Measurements from ENCODE around the gene ATF7IP.
"Not testable (repeated sequence)": the region's sequence is repeated elsewhere in the genome, so short reads cannot be mapped to it uniquely, and the experiment has no call there.

ATF7IP gene

GRCh38 chr12:14367040-14367661 lies 1.7 kb downstream of the ATF7IP start:
- no peak for DNase-seq (ENCODE audit: low read depth)

DNA sequence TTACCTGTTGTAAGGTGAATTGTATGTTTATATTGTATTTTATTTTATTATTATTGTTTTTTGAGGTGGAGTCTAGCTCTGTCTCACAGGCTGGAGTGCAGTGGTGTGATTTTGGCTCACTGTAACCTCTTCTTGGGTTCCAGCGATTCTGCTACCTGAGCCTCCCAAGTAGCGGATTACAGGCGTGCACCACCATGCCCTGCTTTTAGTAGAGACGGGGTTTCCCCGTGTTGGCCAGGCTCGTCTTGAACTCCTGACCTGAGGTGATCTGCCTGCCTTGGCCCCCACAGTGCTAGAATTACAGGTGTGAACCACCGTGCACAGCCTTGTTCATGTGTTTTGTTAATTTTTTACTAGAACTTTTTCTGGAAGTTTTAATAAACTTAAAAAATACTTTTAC lies 3.8 kb downstream of the ATF7IP start:
- no peak for DNase-seq (ENCODE audit: low read depth)

- no peak for DNase-seq (ENCODE audit: low read depth)
Observed at GRCh38 chr12:14373217-14373616, 7.7 kb downstream of the ATF7IP start.

GRCh38 chr12:14379508-14379907 lies 14.0 kb downstream of the ATF7IP start:
- DNase-seq (ENCODE audit: low read depth), result no peak

GRCh38 chr12:14384783-14385638 lies 19.5 kb downstream of the ATF7IP start:
- no peak for DNase-seq (ENCODE audit: low read depth)

DNA sequence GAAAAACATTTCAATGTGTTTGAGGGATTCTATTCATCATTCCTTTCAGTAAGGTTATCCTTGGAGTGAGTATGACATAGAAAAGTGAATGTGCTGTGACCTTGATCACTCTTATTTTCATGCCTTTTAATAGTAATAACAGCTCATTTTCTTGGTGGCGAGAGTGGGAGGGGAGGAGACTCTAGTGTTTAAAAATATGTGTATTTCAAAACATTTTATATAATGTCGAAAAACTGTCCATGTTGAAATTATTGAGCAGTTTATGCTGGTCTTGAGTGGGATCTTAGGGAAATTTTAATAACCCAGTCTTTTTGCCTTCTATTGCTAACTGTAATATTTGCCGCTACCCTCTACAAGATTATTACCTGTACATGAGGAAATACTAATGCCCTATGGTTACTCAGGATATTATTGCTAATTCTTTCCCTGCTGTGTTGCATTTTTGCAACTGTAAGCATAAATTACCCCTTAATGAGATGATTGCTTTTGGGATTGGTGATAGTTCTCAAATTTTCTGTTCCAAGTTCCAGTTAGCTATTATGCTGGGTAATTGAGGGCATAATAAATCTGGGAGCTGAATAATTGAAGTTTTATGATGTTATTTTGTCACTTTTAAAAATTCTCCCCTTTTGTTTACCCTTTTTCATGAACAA lies 21.9 kb downstream of the ATF7IP start:
- no peak for DNase-seq (ENCODE audit: low read depth)

- DNase-seq (ENCODE audit: low read depth), result no peak
Observed at GRCh38 chr12:14390449-14390848, 25.0 kb downstream of the ATF7IP start.

DNA sequence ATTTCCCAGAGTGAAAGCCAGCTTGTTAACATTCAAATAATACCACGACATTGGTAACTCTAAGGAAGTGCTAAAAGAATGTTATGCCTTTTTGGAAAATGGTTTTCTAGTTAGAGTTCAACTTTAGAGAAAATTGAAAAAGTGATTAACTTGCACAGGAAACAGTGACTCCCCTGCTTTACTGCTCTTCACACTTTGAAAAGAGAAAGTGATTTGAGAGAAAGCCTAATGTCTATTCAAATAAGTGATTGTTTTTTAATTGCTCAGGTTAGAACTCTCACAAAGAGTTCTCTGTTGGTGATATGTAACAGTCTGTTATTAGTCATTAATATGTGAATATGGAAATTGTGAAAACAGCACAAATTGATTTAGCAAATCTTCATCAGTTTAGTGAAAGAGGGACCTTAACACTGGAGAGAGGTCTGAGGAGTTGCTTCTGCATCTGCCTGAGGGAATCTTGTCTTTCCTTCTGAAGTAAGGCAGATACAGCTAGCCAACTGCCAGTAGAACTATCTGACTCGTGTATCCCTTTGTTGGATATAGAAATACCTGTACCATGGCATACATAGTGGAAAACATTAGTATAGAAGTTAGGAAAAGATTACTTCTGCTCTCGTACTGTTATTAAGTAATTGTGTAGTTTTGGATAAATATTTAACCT lies 25.5 kb downstream of the ATF7IP start:
- no peak for DNase-seq (ENCODE audit: low read depth)

- no peak for DNase-seq (ENCODE audit: low read depth)
Observed at GRCh38 chr12:14393751-14394150, 28.3 kb downstream of the ATF7IP start.

GRCh38 chr12:14394317-14395073 lies 29.0 kb downstream of the ATF7IP start:
- DNase-seq (ENCODE audit: low read depth), result no peak

- no peak for DNase-seq (ENCODE audit: low read depth)
Observed at GRCh38 chr12:14395074-14395778, 29.7 kb downstream of the ATF7IP start.

DNA sequence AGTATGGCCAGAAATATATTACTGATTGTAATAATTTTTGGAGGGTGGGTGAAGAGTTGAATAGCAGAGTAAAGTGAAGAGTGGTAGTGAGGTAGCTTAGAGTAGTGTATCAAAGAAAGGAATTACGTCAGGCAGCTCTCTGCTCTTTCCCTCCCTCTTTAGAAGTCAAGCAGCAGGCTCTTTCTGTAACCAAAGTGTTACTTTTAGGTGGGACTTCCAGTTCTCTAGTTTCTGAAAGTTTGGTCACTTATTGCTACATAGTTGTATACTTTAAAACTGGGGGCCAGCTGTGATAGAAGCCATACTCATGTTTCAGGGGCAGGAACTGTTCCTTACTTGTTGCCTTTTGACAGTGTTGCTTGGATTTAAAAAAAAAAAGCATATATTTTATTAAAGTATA lies 30.6 kb downstream of the ATF7IP start:
- DNase-seq (ENCODE audit: low read depth), result no peak

DNA sequence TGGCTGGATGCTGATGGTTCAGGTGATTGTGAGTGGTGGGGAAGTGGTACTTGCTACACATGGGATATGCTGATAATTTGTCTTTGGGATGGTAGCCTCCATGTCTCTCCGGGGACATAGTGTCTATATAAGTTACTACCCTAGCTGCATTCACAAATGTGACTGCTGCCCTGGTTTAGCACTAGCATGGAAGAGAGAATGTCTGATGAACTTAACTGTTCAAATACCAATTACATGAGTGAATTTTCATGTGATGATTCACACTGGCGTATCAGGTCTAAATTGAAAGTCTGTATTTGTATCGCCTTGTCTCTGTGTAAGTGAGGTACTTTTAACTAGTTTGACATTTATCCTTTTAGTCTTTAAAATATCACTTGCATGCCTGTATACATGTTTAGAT lies 34.4 kb downstream of the ATF7IP start:
- no peak for DNase-seq (ENCODE audit: low read depth)

GRCh38 chr12:14400599-14400998 lies 35.1 kb downstream of the ATF7IP start:
- DNase-seq (ENCODE audit: low read depth), result no peak

- DNase-seq (ENCODE audit: low read depth), result not testable (repeated sequence)
Observed at GRCh38 chr12:14401267-14401666, 35.8 kb downstream of the ATF7IP start.

GRCh38 chr12:14402697-14403096 lies 37.2 kb downstream of the ATF7IP start:
- DNase-seq (ENCODE audit: low read depth), result no peak

DNA sequence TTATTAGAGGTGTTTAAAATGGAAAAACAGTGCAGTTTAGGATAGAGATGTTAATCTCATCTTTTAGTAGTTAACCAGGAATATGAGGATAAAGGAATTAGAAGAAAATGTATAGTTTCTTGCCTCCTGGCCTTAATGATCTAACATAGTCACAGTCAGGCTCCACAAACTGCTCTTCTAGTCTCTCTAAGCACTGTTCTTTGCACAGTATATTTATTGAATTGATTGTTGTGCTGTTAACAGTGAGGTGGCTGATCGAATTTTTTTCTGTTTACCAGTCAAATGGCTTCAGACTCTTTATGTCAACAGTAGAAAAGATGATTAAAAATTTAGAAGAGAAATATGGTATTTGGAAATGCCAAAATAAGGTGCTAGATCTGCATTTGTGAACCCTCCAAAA lies 37.8 kb downstream of the ATF7IP start:
- no peak for DNase-seq (ENCODE audit: low read depth)

- no peak for DNase-seq (ENCODE audit: low read depth)
Observed at GRCh38 chr12:14403711-14404196, 38.3 kb downstream of the ATF7IP start.

DNA sequence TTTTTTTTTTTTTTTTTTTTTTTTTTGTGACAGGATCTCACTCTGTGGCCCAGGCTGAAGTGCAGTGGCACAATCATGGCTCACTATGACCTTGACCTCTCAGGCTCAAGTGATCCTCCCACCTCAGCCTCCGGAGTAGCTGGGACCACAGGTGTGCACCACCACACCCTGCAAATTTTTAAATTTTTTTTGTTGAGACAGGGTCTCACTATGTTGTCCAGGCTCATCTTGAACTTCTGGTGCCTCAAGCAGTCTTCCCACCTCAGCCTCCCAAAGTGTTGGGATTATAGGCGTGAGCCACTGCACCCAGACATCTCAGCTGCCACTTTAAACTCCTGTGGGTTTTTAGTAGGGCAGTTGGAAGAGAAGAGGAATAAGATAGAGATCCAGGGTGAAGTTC lies 39.9 kb downstream of the ATF7IP start:
- not testable (repeated sequence) for DNase-seq (ENCODE audit: low read depth)

- DNase-seq (ENCODE audit: low read depth), result no peak
Observed at GRCh38 chr12:14408208-14408607, 42.7 kb downstream of the ATF7IP start.

DNA sequence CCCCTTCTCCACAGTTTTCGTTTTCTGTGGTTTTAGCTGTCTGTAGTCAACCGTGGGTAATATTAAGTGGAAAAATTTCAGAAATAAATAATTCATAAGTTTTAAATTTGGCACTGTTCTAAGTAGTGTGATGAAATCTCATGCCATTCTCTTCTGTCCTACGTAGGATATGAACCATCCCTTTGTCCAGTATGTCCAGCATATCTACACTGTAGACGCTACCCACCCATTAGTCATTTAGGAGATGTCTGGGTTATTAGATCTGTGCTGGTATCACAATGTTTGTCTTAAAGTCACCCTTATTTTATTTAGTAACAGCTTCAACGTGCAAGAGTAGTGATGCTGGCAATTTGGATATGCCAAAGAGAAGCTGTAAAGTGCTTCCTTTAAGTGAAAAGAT lies 44.7 kb downstream of the ATF7IP start:
- DNase-seq (ENCODE audit: low read depth), result no peak
